Caco-2 (cell line): ENCODE measurements around the gene TNFRSF13B. TPM values are rescaled to one million over a fixed set of nuclear protein-coding genes. Genes with fewer than 3 reads are reported as not detected.

Experiments
- BruUV-seq: library from RNA; stranded (reverse); fragments of 400-500 nt; replicated peaks from 2 replicates; lab custom pipeline; 2021; lab: Mats Ljungman, UMichigan
- CTCF ChIA-PET: fragments of 300-600 bp; sonication (Branson Sonifier 250); formaldehyde crosslinking; loops from one replicate; lab custom pipeline; 2022; ENCODE audit warnings: antibody characterized with exemption; lab: Charles Lee
- POLR2A ChIA-PET: fragments of 300-600 bp; sonication (Branson Sonifier 250); formaldehyde crosslinking; loops from one replicate; lab custom pipeline; 2022; ENCODE audit warnings: antibody characterized with exemption; lab: Charles Lee
- DNase-seq, 2 experiments: peaks; one replicate each; pipeline versions ENCODE4 v3.0.0 to v3.0.0-alpha.2; 2020 to 2022
- H3K27me3 ChIP-seq: replicated peaks from 2 replicates; pipeline ENCODE4 v1.6.0; 2011; ENCODE audit warnings: low read length; ENCODE audit not compliant: control insufficient read depth, insufficient read depth
- H3K36me3 ChIP-seq: 2 replicates; pipeline ENCODE4 v1.5.1; 2011; ENCODE audit warnings: low read length; ENCODE audit not compliant: control insufficient read depth, insufficient read depth
- H3K4me1 ChIP-seq: fragments of 250-450 bp; sonication (Bioruptor Pico); 2 replicates; pipeline ENCODE4 v1.5.1; 2020; ENCODE audit warnings: mild to moderate bottlenecking
- H3K4me3 ChIP-seq: 2 replicates; pipeline ENCODE4 v1.5.1; 2011; ENCODE audit warnings: low read depth, mild to moderate bottlenecking, control low read depth, low read length
- H3K9me3 ChIP-seq: fragments of 250-450 bp; sonication (Bioruptor Pico); 2 replicates; pipeline ENCODE4 v1.5.1; 2020; ENCODE audit warnings: mild to moderate bottlenecking, moderate library complexity
- H3K27ac Mint-ChIP-seq: one replicate; pipeline ENCODE4 v1.8.0; 2022; ENCODE audit warnings: mixed read lengths; ENCODE audit not compliant: unreplicated experiment
- H3K27me3 Mint-ChIP-seq: one replicate; pipeline ENCODE4 v1.8.0; 2022; ENCODE audit warnings: mixed read lengths; ENCODE audit not compliant: insufficient read depth, unreplicated experiment
- H3K36me3 Mint-ChIP-seq: one replicate; pipeline ENCODE4 v1.8.0; 2022; ENCODE audit warnings: mild to moderate bottlenecking, mixed read lengths; ENCODE audit not compliant: insufficient read depth, unreplicated experiment
- H3K4me1 Mint-ChIP-seq: one replicate; pipeline ENCODE4 v1.8.0; 2022; ENCODE audit warnings: low read depth, mixed read lengths; ENCODE audit not compliant: unreplicated experiment
- H3K4me3 Mint-ChIP-seq: one replicate; pipeline ENCODE4 v1.8.0; 2022; ENCODE audit warnings: mild to moderate bottlenecking, moderate library complexity, mixed read lengths; ENCODE audit not compliant: unreplicated experiment
- H3K9me3 Mint-ChIP-seq: one replicate; pipeline ENCODE4 v1.8.0; 2022; ENCODE audit warnings: mixed read lengths; ENCODE audit not compliant: unreplicated experiment
- CTCF ChIP-seq, 2 experiments: fragments of 200-600 bp in 1 of 2; IDR thresholded peaks; 1 replicate in 1 of 2; 2 replicates in 1 of 2; pipeline versions ENCODE4 v1.5.1 to v1.8.0; 2011 to 2022; ENCODE audit warnings: antibody characterized with exemption in 1 of 2, control low read depth in 1 of 2, inconsistent platforms in 1 of 2, low read depth in 1 of 2, low read length in 1 of 2, mild to moderate bottlenecking in 1 of 2, moderate library complexity in 1 of 2; ENCODE audit not compliant: insufficient read depth in 1 of 2, severe bottlenecking in 1 of 2, unreplicated experiment in 1 of 2
- intact Hi-C: fragments of 100-400 bp; cut with micrococcal nuclease; formaldehyde crosslinking; loops from one replicate; pipeline ENCODE4 v1.10.0; 2022; ENCODE audit not compliant: unreplicated experiment
- total RNA-seq: library from RNA; stranded (reverse); gene quantifications from 2 replicates; pipeline ENCODE4 v1.2.3, GENCODE V29; 2022

TNFRSF13B gene
- total RNA-seq, 1 experiment from 2014 or later = not detected

- H3K27ac Mint-ChIP-seq = peak overlapping the region; percentile 35
- peaks cover 3% of the 10 kb centered on the region; the same call in 1 of the 2 replicates for H3K4me1 ChIP-seq
- no peak for DNase-seq
- ChIA-PET POLR2A (no interaction called here), CTCF (interaction anchor here (0.6 to 0.8 kb wide), 2 partner anchors 141 to 145 kb away, joined by 3 read pairs; no protein-coding TSS in a partner anchor)
- H3K27me3 ChIP-seq = no peaks in the 10 kb centered on the region; the same call in 1 of the 2 replicates
- TF ChIP-seq CTCF (IDR thresholded peaks at IDR 0.05; ENCODE audit: insufficient read depth in 1 of 2, low read depth in 1 of 2, low read length in 1 of 2, severe bottlenecking in 1 of 2, unreplicated experiment in 1 of 2) = no peak
- H3K36me3 ChIP-seq = no peaks in the 10 kb centered on the region
- H3K36me3 Mint-ChIP-seq = no peaks in the 10 kb centered on the region
- H3K27me3 Mint-ChIP-seq = no peaks in the 10 kb centered on the region
- BruUV-seq = no TSS peak
- intact Hi-C loops = loop anchor here (5.0 to 10.0 kb wide), 4 partner anchors 41 to 206 kb away; partner anchors contain the start of genes MPRIP and PLD6
- H3K4me3 ChIP-seq = no peak overlapping the region
- H3K9me3 ChIP-seq = no peaks in the 10 kb centered on the region
- no peaks in the 10 kb centered on the region for H3K9me3 Mint-ChIP-seq
- H3K4me1 Mint-ChIP-seq = peaks cover 13% of the 10 kb centered on the region
- no peak overlapping the region for H3K4me3 Mint-ChIP-seq
These were observed 29.3 kb upstream of the TNFRSF13B start for GRCh38 chr17:17001076-17001777.

- H3K4me1 Mint-ChIP-seq = peaks cover 13% of the 10 kb centered on the region
- POLR2A ChIA-PET = no interaction called here
- no peak for TF ChIP-seq CTCF (IDR thresholded peaks at IDR 0.05; ENCODE audit: insufficient read depth in 1 of 2, low read depth in 1 of 2, low read length in 1 of 2, severe bottlenecking in 1 of 2, unreplicated experiment in 1 of 2)
- BruUV-seq = no TSS peak
- intact Hi-C loops = loop anchor here (5.0 to 10.0 kb wide), 4 partner anchors 42 to 207 kb away; partner anchors contain the start of genes MPRIP and PLD6
- H3K4me3 Mint-ChIP-seq = no peak overlapping the region
- H3K27me3 ChIP-seq = no peaks in the 10 kb centered on the region; the same call in 1 of the 2 replicates
- peaks cover 3% of the 10 kb centered on the region; the same call in 1 of the 2 replicates for H3K4me1 ChIP-seq
- no peak overlapping the region for H3K27ac Mint-ChIP-seq
- CTCF ChIA-PET = interaction anchor here (1.1 kb wide), 1 partner anchor 10 kb away, joined by 3 read pairs; no protein-coding TSS in a partner anchor
- no peaks in the 10 kb centered on the region for H3K36me3 ChIP-seq
- no peaks in the 10 kb centered on the region for H3K36me3 Mint-ChIP-seq
- H3K9me3 Mint-ChIP-seq = no peaks in the 10 kb centered on the region
- no peaks in the 10 kb centered on the region for H3K9me3 ChIP-seq
- no peaks in the 10 kb centered on the region for H3K27me3 Mint-ChIP-seq
- H3K4me3 ChIP-seq = no peak overlapping the region
- DNase-seq = no peak
These were observed 28.2 kb upstream of the TNFRSF13B start for GRCh38 chr17:16999931-17000625.
